Glomerular endothelial cell (primary cell): ENCODE results near the gene RTL1. TPM values are rescaled to one million over a fixed set of nuclear protein-coding genes. Genes with fewer than 3 reads are reported as not detected.

Experiments
- DNase-seq: peaks from one replicate; pipeline ENCODE4 v3.0.0-alpha.2; 2011; ENCODE audit warnings: low read depth, low spot score; ENCODE audit errors: extremely low read depth
- total RNA-seq: library from RNA; depleted of rRNA; stranded (reverse); fragments of >200 nt; gene quantifications from 2 replicates; pipeline ENCODE4 v1.2.3, GENCODE V29; 2015

Gene RTL1
- total RNA-seq, 1 donor from 2014 or later = not detected

DNA sequence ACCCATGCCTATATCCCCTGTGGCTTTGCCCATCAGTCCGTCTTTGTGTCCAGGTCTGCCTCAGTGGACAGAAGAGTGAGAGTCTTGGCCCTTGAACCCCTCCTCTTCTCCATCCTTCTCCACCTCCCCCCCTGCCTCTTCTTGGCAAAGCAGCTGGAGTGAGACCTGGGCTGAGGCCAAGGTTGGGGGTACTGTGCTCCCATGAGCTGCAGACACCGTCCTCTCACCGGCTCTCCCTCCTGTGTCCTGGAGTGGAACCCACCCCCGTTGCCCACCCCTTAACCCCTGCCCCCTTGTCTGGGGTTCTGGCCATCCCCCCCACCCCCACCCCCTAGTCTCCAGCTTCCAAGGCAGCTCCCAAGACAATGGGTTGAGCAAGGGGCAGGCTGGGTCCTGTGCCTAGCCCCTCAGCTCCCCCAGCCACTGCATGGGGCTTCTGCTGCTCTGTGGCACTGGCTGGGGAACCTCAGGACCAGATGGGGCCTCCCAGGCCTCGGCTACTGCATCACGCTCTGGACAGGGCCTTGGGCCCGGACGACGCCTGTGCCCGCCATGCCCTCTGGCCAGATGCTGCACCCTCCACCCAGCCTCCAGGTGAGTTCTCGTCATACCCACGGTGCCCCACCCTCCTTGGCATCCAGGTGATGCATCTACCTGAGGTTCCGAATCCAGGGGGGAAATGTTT, 35.7 kb downstream of the RTL1 start:
- no peak for DNase-seq

DNA sequence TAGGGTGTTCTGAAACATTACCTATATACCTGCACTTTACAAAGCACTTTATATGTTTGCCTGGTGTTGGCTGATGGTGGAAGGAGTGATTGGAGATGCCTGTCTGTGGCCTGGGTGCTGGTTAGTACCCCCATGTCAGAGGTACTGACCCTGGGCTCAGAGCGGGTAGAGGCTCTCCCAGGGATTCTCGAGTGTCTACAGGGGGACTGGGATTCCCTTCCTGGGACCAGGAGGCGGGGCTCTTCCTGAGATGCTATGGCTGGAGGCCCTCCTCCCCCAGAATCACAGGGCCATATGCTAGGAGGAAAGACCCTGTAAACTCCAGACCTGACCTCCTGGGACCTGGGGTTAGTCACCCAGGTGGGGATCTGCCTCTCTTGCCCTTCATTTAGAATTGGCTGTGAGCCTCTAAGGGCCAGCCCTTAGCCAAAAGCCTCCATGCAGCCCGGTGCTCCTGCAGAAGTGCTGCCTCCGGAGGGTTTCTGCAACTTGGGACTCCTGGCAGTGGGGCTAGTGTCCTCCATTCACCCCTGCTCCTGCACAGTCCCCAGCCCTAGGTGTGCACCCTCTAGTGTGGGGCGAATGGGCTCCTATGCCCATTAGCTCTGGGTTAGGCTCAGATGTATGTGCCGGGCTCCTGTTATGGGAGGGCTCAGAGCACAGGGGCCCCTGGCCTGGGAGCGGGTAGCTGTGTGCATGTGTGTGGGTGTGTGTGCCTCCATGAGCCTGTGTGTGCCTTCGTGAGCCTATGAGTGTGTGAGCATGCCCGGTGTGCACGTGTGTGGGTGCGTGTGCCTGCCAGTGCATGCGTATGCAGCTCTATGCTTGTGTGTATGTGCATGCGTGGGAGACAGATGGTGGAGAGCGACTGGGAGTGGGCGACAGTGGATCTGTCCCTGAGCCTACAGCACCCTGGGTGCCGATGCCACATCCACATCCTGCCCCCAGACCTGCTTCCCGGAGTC, 36.6 kb downstream of the RTL1 start:
- DNase-seq = no peak

DNA sequence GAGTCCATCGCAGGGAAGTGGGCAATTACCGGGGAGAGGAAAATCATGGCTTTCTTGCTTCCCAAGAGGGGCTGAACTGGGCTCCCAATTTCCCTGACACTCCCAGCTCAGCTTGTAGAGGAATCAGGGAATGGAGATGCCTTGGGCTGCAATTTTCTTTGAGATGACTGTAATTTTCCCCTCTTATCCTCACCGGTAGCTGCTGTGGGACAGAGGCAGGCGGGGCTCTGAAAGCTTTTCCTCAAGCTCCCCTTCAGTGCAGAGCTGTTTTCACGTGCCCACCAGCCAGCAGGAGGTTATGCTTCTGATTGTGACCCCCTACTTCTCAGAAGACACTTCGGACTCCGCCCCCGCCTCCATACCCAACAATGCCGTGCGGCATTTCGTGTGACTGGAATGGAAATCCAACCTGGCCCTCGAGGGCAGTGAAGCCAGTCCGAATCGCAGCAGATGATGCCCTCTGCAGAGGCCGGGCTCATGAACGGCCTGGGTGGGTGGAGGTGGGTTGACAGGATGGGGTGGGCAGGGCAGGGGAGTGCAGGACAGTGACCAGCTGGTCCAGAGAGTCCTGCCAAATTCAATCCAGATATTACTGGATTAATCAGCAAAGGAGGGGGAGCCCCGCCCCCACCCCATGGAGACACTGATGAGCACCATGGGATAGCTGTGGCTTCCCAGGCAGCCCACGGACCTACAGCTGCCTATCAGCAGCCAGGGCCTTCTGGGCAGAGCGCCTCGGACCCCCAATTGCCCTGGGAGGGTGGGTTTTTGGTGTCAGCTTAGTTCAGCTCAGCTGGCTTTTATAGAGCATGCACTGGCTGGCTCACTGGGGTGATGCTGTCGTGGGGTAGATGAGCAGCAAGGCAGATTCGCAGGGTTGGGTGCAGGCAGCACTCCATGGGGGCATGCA, 37.6 kb downstream of the RTL1 start:
- no peak for DNase-seq

DNA sequence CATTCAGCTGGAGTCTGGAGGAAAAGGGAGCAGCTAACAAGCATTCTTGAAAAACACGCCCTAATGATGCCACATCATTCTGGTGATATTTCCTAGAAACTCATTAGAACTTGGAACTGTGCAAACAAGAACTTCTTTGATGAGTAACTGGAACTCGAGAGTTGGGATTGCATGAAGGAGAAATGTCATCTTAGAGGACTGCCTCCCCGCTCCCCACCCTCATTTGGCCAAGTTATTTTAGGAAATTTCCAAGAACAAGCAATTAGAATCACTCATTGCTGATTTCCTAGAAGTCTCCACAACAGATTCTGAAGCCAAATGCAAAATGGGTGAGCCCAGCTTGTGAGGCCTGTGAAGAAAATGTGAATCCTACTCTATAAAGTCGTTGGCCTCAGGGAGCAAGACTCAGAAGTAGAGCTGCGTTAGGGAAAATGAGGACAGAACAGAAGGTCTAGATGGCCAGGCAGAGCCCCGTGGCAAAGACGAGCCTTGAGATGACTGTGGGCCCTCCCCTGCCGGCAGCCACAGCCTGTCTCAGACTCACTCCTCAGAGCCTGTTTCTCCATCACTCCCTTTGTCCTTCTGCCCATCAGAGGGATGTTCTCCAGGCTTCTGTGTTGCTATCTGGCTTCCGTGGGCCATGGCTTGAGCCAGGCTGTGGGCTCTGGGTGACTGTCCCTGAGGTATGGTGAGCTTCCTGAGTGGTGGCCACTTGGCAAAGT, 38.4 kb downstream of the RTL1 start:
- no peak for DNase-seq

DNA sequence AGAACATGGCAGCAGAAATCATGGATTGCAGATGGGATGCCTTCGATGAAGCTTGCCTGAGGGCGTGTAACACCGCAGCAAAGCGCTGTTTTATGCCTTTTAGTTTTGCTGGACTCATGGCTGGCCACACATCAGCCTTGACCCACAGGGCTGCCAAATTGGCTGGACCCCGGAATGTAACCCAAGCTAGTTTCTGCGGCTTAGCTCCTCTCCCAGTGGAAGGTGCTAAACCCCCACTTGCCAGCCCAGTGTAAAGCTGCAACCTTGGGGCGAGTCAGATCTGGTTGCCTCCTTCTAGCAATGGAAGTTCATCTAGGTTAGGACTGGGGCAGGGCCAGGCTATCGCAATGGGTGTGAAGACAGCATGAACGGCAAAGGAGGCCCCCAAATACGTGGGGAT, 39.3 kb downstream of the RTL1 start:
- DNase-seq = no peak

DNA sequence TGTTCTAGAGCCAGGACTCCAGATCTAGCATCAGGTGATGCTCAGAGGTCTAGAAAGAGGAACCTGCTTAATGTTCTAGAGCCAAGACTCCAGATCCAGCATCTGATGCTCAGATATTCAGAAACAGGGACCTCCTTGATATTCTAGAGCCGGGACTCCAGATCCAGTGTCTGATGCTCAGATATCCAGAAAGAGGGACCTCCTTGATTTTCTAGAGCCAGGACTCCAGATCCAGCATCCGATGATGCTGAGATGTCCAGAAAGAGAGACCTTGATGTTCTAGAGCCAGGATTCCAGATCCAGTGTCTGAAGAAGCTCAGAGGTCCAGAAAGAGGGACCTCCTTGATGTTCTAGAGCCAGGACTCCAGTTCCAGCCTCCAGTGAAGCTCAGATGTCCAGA, 40.7 kb downstream of the RTL1 start:
- DNase-seq = no peak

DNA sequence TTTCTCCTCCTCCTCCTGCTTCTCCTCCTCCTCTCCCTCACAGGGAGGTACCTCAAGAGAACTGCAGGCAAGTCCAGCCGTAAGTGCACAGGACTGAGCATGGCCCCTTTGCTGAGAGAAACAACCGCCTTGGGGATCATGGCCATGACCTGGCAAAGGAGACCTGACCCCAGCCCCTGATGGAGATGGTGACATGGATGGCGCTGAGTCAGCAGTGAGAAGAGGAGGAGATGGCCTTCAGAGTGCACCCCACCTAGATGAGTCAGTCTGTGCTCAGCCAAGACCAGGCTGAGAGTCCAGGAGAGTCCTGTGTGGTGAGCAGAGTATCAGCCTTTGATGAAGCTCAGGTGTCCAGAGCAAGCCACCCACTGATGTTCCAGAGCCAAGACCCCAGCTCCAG, 41.2 kb downstream of the RTL1 start:
- DNase-seq = no peak

DNA sequence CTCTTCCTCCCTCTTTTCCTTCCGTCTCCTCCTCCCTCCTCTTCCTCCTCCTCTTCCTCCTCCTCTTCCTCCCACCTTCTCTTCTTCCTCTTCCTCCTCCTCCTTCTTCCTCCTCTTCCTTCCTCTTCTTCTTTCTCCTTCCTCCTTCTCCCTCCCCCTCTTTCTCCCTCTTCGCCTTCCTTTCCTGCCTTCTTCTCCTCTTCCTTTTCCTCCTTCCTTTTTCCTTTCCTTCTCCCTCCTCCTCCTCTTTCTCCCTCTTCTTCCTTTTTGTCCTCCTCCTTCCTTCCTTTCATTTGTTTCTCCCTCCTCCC, 41.6 kb downstream of the RTL1 start:
- no peak for DNase-seq

DNA sequence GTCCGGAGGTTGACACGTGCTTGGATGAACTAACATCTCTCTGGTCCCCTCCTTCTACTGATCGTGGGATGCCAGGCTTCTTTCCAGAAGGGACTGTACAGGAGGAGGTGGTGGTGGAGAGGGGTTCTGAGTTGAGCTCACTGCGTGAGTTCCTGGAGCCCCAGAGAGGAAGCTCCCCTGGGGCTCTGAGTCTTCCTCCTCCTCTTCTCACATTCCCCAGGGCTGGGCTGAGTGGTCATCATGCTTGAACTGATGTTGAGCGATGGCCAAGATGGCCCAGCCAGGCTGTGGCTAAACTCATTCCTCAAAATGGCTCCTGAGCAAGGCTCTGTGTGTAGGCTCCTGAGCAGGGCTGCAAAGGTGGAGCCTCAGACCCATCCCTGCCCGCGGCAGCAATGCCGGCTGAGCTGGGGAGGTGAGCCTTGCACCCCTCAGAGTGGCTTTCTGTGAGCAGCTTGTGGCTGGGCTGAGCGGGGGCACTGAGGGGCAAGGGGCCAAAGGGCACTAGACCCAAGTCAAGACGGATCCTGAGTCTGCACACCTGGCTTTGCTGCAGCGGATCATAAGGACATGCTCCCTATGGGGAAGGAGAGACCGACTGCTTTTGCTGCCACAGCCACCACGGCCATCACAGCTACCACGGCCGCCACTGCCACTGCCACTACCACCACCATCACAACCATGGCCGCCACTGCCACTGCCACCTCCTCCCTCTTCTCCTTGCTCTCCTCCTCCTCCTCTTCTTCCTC, 42.2 kb downstream of the RTL1 start:
- DNase-seq = no peak

DNA sequence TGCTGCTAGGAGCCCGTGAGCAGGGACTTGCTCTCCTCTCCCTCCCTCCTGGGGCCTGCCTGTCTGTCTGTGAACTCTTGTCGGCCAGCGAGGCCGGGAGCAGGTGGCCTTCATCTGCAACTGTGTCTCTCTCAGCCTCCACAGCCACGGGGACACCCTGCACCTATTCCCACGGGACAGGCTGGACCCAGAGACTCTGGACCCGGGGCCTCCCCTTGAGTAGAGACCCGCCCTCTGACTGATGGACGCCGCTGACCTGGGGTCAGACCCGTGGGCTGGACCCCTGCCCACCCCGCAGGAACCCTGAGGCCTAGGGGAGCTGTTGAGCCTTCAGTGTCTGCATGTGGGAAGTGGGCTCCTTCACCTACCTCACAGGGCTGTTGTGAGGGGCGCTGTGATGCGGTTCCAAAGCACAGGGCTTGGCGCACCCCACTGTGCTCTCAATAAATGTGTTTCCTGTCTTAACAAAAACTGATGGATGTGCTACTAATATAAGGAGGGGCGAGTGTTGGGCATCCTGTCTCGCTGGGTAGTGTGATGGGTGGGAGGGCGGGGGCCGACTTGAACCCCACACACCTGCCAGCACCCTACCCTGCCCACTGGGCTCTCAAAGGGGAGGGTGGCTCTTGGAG, 42.9 kb downstream of the RTL1 start:
- DNase-seq = no peak

DNA sequence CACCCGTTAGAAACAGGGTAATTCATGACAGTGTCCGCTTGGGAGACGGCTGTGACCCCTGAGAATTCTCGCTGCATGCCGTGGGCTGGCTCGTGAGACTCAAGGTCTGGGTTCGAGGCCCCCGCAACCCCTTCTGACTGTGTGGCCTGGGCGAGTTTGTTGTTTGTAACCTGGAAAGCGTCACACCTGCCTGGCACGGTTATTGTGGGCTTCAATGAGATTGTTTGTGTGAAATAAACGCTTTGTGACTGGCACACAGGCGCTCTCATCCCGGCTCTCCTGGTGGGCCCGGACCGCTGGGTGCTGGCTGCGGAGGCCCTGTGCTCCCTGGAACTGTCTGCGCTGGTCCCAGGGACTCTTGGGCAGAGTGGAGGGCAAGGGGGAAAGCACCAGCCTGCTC, 43.7 kb downstream of the RTL1 start:
- no peak for DNase-seq

DNA sequence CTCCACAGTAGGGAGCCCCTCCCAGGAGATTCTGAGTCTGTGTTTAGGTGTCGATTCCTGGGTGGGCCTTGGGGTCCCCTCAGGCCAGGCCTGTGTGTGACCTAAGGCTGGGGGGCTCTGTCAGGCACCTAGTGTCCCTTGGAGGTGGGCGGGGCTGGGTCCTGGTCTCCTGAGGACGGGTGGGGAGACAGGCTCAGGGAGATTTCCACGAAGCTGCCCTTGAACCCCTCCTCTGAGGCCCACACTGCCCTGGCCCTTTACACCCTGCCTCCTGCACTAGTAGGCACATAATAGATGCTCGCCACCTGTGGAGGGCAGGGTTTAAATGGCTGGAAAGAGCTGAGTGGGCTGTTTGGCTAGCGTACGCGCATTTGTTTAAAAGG, 44.7 kb downstream of the RTL1 start:
- no peak for DNase-seq

DNA sequence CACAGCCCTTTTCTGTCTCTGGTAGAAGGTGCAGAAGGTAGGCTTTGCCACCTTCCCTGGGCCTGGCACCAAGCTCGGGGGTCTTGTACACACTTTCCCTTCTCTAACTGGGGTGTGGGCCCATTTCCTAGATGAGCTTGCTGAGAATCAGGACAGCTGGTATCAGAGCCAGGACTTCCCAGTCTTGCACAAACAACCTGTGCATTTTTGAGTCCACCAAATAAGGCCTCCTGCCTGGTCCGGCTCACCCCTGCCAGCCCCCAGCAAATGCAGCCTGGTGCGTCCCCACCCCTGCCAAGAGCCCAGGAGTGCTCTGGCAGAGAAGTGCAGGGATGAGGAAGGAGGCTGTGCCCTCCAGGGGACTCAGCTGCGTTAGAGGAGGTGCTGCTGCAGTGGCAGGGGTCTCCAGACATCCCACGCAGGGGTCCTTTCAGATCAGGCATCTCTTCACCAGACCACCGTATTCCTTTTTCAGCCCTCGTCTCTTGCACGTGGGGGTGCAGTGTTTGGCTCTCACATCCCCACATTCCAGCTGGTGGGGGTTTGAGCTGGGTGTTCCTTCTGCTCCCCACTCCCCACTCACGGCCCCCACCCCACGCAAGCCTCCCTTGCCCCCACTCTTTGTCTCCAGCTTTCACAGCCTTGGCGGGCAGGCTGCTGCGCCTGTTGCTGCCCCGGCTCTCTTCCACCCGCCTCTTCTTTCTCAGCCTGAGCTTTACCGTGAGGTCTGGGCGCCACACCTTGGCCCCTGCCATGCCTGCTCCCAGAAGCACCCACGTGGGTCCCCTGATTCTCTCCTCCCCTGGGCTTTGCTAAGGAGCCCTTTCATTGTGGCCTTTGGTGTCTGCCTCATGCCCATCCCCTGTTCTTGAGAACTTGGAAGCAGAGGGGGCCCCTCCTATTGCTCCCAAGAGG, 45.3 kb downstream of the RTL1 start:
- DNase-seq = no peak

DNA sequence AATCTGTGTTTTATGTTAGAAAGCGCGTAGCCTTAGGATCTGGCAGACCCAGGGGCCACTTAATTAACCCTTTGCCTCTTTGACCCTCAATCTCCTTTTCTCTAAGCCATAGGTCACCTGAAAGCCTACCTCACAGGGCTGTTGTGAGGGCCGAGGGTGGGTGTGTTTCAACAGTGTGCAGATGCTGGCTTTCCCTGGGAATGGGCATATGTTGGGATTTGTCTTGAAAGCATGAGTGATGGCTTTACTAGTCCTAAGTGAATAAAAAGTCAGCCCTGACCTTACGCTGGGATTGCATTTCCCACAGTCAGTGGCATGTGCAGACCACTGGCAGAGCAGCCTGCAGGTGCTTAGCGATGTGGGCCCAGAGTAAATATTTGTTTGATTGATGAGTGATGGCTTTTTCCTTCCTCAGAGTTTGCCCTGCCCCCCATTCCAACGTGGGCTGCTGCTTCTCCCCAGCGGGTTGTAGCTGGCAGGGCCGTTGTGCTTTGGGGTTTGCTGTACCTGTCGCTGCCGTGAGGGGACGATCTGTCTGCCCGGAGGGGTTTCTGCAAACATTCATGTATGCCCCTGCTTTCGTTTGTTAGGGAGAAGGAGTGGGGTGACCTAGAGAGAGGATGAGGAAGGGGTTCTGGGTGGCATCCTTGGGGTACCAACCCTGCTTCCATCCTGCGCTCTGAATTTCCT, 46.1 kb downstream of the RTL1 start:
- no peak for DNase-seq

DNA sequence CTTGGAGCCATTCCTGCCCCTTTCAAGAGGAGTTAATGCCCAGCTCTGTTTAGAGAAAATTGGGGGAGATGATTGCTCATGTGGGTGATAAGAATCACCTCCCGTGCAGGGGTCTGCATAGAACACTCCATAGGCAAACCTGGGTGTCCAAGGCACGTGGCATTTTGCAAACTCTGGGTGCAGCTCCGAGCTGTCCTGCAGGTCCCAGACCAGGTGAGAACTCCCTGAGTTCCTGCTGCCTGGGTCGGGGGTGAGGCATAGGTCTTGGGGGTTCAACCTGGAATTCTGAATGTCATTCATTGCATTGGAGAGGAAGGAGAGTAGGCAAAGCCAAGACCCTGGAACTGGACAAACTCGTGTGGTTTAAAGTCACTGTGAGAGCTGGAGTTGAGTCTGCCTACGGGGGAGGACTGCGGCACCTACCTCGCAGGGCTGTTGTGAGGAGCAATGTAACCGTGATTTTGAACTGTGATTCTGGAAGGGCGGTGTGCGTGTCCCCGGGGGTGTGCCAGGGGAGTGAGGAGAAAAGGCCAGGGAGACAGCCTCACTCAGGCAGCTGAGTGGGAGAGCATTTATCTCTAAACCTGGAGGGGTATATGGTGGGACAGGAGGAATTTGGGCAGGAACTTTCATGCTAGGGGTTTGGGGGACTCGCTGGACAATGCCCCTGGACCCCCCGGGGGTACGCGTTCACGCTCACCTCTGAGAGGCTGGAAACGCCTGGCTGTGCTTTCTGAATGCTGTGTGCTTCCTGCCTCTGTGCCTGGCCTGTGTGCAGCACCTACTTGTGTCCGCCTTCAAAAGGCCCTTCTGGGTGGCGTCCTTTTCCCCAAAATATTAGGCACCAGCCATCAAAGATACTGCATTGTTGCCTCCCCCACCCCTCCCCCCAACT, 47.2 kb downstream of the RTL1 start:
- no peak for DNase-seq

DNA sequence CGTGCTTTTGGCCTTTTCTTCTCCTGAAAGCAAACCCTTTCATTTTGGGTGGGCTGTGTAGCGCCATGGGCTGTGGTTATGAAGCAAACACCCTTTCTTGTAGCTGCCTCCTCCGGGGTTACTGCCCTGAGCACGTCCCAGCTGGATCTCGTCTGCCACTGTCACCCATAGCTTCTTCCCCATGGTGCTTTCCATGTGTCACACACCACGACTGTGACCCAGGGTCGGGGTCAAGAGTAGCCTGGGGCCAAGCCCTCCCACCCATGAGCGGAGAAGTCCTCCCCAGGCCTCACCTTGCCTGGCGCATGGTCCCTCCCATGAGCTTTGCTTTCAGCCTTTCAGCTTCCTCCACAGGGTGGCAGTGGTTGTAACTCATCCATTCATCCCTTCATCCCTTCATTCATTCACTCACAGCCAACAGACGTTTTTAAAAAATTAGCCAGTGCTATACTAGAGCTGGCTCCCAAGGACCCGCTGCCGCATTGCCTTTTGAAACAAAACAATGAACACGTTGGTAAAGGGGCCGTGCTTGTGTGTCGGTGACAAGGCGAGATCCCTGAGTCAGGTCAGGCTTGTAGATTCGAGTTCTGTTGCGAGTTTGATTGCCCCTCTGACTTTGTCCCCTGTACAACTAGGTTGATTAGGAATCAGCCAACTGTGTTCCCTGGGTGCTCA, 48.1 kb downstream of the RTL1 start:
- no peak for DNase-seq
